Endodermal cell (in vitro differentiated cells): ENCODE data around the gene RHEBL1. TPM values are rescaled to one million over a fixed set of nuclear protein-coding genes. Genes with fewer than 3 reads are reported as not detected.

Experiments
- DNase-seq: peaks from one replicate; pipeline ENCODE4 v3.0.0-alpha.2; 2017
- H3K27ac ChIP-seq: 2 replicates; pipeline ENCODE4 v1.5.1; 2013; ENCODE audit warnings: mild to moderate bottlenecking, low read depth, low read length, moderate library complexity
- H3K27me3 ChIP-seq: 2 replicates; pipeline ENCODE4 v1.6.1; 2013; ENCODE audit warnings: mild to moderate bottlenecking, low read length, moderate library complexity; ENCODE audit not compliant: insufficient read depth, control insufficient read depth, poor library complexity, severe bottlenecking
- H3K36me3 ChIP-seq: 2 replicates; pipeline ENCODE4 v1.7.0; 2013; ENCODE audit warnings: mild to moderate bottlenecking, low read length, moderate library complexity; ENCODE audit not compliant: control insufficient read depth, insufficient read depth
- H3K4me1 ChIP-seq: one replicate; pipeline ENCODE4 v1.7.0; 2013; ENCODE audit warnings: low read length; ENCODE audit not compliant: control insufficient read depth, insufficient read depth
- H3K4me3 ChIP-seq: 2 replicates; pipeline ENCODE4 v1.5.1; 2013; ENCODE audit warnings: mild to moderate bottlenecking, low read length, moderate library complexity
- H3K9ac ChIP-seq: 2 replicates; pipeline ENCODE4 v1.6.1; 2013; ENCODE audit warnings: mild to moderate bottlenecking, low read length, moderate library complexity; ENCODE audit not compliant: poor library complexity, severe bottlenecking; ENCODE audit errors: extremely low read depth
- H3K9me3 ChIP-seq: 2 replicates; pipeline ENCODE4 v1.6.1; 2013; ENCODE audit warnings: mild to moderate bottlenecking, low read length, moderate library complexity; ENCODE audit not compliant: control insufficient read depth
- H3K27ac Mint-ChIP-seq: 2 replicates; pipeline ENCODE4 v1.8.0; 2020; ENCODE audit warnings: mixed read lengths
- H3K27me3 Mint-ChIP-seq: 2 replicates; pipeline ENCODE4 v1.8.0; 2021; ENCODE audit warnings: mild to moderate bottlenecking, mixed read lengths; ENCODE audit not compliant: insufficient read depth
- H3K36me3 Mint-ChIP-seq: 2 replicates; pipeline ENCODE4 v1.8.0; 2020; ENCODE audit warnings: low read depth, mixed read lengths
- H3K4me1 Mint-ChIP-seq: 2 replicates; pipeline ENCODE4 v1.8.0; 2020; ENCODE audit warnings: mixed read lengths
- H3K4me3 Mint-ChIP-seq: 2 replicates; pipeline ENCODE4 v1.8.0; 2020; ENCODE audit warnings: mild to moderate bottlenecking, moderate library complexity, mixed read lengths
- H3K9me3 Mint-ChIP-seq: 2 replicates; pipeline ENCODE4 v1.8.0; 2020; ENCODE audit warnings: mild to moderate bottlenecking, mixed read lengths
- CTCF ChIP-seq: fragments of 200-600 bp; sonication (generic); conservative IDR thresholded peaks from 2 replicates; pipeline ENCODE4 v1.5.0; 2021; ENCODE audit warnings: antibody characterized with exemption, mild to moderate bottlenecking
- WGBS, 2 experiments: methylation state at CpG; one replicate each; pipeline versions ENCODE4 v1.1.5 to v1.1.7; 2013; ENCODE audit warnings: missing lambda C conversion rate in 2 of 2, mixed read lengths in 1 of 2; ENCODE audit not compliant: insufficient coverage in 1 of 2, insufficient read length in 1 of 2; 5-methylcytosine and 5-hydroxymethylcytosine counted together
- long read RNA-seq, 4 experiments: library from polyadenylated mRNA in 2 of 4; library from RNA in 1 of 4; library from capped mRNA in 1 of 4; stranded (forward) in 3 of 4; unstranded in 1 of 4; transcript quantifications; one replicate each; pipeline ENCODE4 v2.0.0, GENCODE V29; 2020 to 2021; ENCODE audit warnings: inconsistent platforms in 1 of 4
- polyA plus RNA-seq, 2 experiments: library from polyadenylated mRNA; stranded (reverse); fragments of 50-300 nt; gene quantifications; one replicate each; pipeline ENCODE4 v1.2.3, GENCODE V29; 2013
- total RNA-seq, 2 donors: library from RNA; stranded (reverse); fragmentation: NEBNext Ultra II Directional in 1 of 2; extraction: Animal tissue kit (Norgen Biotek cat#: 25700) in 1 of 2; gene quantifications; 2 replicates in 1 of 2; 3 replicates in 1 of 2; pipeline ENCODE4 v1.2.1, GENCODE V29; 2021

RHEBL1 gene
- 1 to 10 TPM; 2.5 to 3.2 TPM for total RNA-seq
- polyA plus RNA-seq (2013, experiment 1 of 2) = 4.1 TPM
- 3.7 TPM for polyA plus RNA-seq (2013, experiment 2 of 2)
- long read RNA-seq, experiment 1, partial matches to known transcripts = 0 of 1 reads
- long read RNA-seq, experiment 1, other reads (novel, unspliced or antisense) = 1 of 1 reads
- long read RNA-seq, experiment 2, partial matches to known transcripts = 0 of 2 reads
- long read RNA-seq, experiment 2, other reads (novel, unspliced or antisense) = 1 of 2 reads
- long read RNA-seq, experiment 3, partial matches to known transcripts = 0 of 5 reads
- long read RNA-seq, experiment 3, other reads (novel, unspliced or antisense) = 1 of 5 reads
- long read RNA-seq, experiment 4, partial matches to known transcripts = 0 of 6 reads
- long read RNA-seq, experiment 4, other reads (novel, unspliced or antisense) = 1 of 6 reads

DNA sequence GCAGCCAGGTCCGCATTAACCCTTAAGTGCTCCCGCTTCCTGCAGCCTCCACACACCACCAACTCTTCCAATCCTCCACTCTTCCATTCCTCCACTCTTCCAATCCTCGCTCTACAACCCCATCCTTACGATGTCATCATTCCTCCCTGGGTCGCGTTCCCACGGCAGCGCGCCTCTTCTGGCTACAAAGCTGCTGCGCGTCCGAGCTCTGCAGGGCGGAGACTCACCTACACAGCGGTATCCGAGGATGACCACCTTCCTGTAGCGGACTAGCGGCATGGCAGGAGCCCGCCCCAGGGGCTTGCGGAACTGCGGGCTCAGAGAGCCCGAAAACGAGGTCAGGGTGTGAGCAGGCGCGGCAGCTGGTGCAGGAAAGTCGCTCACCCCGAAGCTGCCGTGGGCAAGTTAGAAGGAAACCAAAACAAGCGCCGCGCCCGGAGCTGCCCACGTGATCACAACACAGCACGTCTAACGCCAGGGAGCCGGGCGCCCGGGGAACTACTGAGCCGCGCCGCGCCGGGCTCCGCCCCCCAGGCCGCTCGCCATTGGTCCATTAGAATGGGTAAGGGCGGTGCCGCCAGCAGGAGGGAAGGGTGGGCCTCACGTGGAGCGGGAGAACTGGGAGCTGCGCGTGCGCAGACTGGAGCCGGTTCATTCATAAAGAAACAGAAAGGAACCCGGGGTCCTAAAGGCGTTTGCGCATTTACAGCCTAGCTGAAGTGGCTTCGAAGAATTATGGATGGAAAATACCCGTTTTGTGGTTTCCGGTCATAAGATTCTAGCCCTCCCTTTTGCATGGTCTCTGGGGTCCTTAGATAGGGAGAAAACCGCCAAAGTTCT is at the start of gene RHEBL1:
TSS of gene RHEBL1 (minus strand) at position 473 of the 840 bp plus-strand sequence. CDS start at position 279, 194 bp downstream.
- peak within 1 kb of the TSS; percentile 35 for H3K27ac Mint-ChIP-seq

GRCh38 chr12:49111206-49111605 is 41.4 kb upstream of the RHEBL1 start:
- H3K9me3 ChIP-seq = peaks cover 19% of the 10 kb centered on the region
- H3K36me3 ChIP-seq = peaks cover 6% of the 10 kb centered on the region
- Mint-ChIP-seq H3K4me3 (peak overlapping the region; percentile 95), H3K36me3 (peaks cover 17% of the 10 kb centered on the region), H3K9me3 (peaks cover 26% of the 10 kb centered on the region), H3K27ac (peak overlapping the region; percentile 95), H3K4me1 (peaks cover 18% of the 10 kb centered on the region), H3K27me3 (peaks cover 2% of the 10 kb centered on the region)
- H3K27ac ChIP-seq = no peak overlapping the region
- TF ChIP-seq CTCF = no peak
- H3K4me3 ChIP-seq = peak overlapping the region; percentile 93
- H3K4me1 ChIP-seq = peaks cover 3% of the 10 kb centered on the region
- 68 to 81% methylated on average over 4 to 6 of the region's 6 CpGs for WGBS, 2 experiments
- H3K27me3 ChIP-seq = no peaks in the 10 kb centered on the region
- no peak for DNase-seq
- H3K9ac ChIP-seq = no peak overlapping the region

More for the DNA sequence above, at the start of gene RHEBL1:
- H3K27me3 Mint-ChIP-seq = peaks cover 17% of the 10 kb centered on the region
- H3K9ac ChIP-seq = peak within 1 kb of the TSS; percentile 66
- WGBS, 2 experiments = 1 to 3% methylated on average over 46 to 60 of the region's 60 CpGs
- peaks cover 8% of the 10 kb centered on the region for H3K4me1 Mint-ChIP-seq
- no peaks in the 10 kb centered on the region for H3K4me1 ChIP-seq
- TF ChIP-seq CTCF = peak; percentile 17
- peak within 1 kb of the TSS; percentile 68 for H3K4me3 Mint-ChIP-seq
- H3K9me3 ChIP-seq = no peaks in the 10 kb centered on the region
- peaks cover 12% of the 10 kb centered on the region for H3K27me3 ChIP-seq
- no peaks in the 10 kb centered on the region for H3K36me3 ChIP-seq
- H3K36me3 Mint-ChIP-seq = no peaks in the 10 kb centered on the region
- peak within 1 kb of the TSS; percentile 94 for H3K4me3 ChIP-seq
- H3K27ac ChIP-seq = no peak within 1 kb of the TSS
- no peaks in the 10 kb centered on the region for H3K9me3 Mint-ChIP-seq
- peak; percentile 99 for DNase-seq

DNA sequence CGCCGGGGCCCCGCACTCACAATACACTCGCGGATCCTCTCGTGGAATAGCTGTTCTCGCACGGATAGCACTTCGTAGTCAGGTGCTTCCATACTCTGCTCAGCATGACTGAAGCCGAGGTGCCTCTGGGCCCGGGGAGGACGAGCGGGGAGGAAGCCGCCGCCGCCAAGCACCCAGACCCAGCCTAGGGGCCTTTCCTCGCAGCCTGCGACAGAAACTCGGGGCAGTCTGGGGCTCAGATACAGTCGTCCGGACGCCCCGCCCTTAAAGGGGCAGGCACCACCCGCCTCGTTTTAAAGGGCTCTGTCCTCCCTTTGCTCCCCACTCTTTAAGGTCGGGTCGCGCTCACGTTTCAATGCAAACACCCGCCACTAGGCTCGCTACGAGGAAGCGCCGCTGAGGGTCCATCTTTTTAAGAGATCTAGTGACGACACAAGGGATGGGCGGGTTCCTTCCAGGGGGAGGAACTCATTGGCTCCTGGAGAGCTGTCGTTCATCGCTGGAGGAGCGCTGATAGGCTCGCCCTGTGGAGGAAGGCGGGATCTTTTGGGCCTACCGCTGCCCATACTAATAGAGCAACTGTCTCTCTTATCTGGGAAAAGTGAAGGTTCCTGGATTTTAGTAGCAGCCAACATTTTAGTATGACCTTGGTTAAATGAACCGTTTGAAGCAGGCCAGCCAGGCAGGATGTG is 40.8 kb upstream of the RHEBL1 start, which contains the start of gene LMBR1L:
TSS of gene LMBR1L (minus strand) at position 384 of the 692 bp plus-strand sequence. CDS start at position 92, 292 bp downstream.
- peaks cover 18% of the 10 kb centered on the region for H3K4me1 Mint-ChIP-seq
- peak within 1 kb of the TSS; percentile 90 for H3K9ac ChIP-seq
- H3K27ac ChIP-seq = peak within 1 kb of the TSS; percentile 97
- DNase-seq = peak; percentile 99
- H3K27me3 Mint-ChIP-seq = peaks cover 2% of the 10 kb centered on the region
- H3K36me3 Mint-ChIP-seq = peaks cover 18% of the 10 kb centered on the region
- H3K4me1 ChIP-seq = peaks cover 3% of the 10 kb centered on the region
- 0 to 2% methylated on average over 18 to 43 of the region's 43 CpGs for WGBS, 2 experiments
- peak within 1 kb of the TSS; percentile 95 for H3K27ac Mint-ChIP-seq
- peaks cover 26% of the 10 kb centered on the region for H3K9me3 Mint-ChIP-seq
- H3K36me3 ChIP-seq = peaks cover 10% of the 10 kb centered on the region
- peaks cover 19% of the 10 kb centered on the region for H3K9me3 ChIP-seq
- H3K4me3 ChIP-seq = peak within 1 kb of the TSS; percentile 93
- H3K4me3 Mint-ChIP-seq = peak within 1 kb of the TSS; percentile 95
- no peaks in the 10 kb centered on the region for H3K27me3 ChIP-seq
- TF ChIP-seq CTCF = peak; percentile 69
